Measurements from ENCODE around the gene KCND1.

GRCh38 chrX:48957477-48957826, 14.2 kb downstream of the KCND1 start, which contains the start of gene OTUD5:
- TF ChIP-seq POLR2A (IDR thresholded peaks at IDR 0.05) (no peak), CTCF (IDR thresholded peaks at IDR 0.05) (no peak), EP300 (IDR thresholded peaks at IDR 0.05) (no peak)

Measured in tibial nerve (tissue), 4 donors.